Heart left ventricle (tissue), 13 donors: ENCODE measurements around the gene B4GALT2.

Experiments used
- POLR2A ChIP-seq, 2 donors: fragments of 450-650 bp; IDR thresholded peaks; one replicate each; pipeline ENCODE4 v1.6.1; 2017; ENCODE audit warnings: antibody characterized with exemption in 2 of 2, mild to moderate bottlenecking in 2 of 2, moderate library complexity in 2 of 2
- TF ChIP-seq, protein P1 (sequence below), 12 donors: fragments of 200-600 bp; sonication (generic) in 4 of 12; IDR thresholded peaks; one replicate each; pipeline versions ENCODE4 v1.5.0 to v1.8.0; 2018 to 2022; ENCODE audit warnings: antibody characterized with exemption in 12 of 12, mild to moderate bottlenecking in 5 of 12
- donor health status: ischemic (EF 13 %, LVEDD 7.1; RV severe dilation, severe dysfunction).
- donor health status: DM: no; HTN: yes; CAD: no.
- donor health status: DM: no; HTN: no; CAD: no.
- donor health status: ischemic (EF 25% LVEDD 6.9; RV normal size, moderate dysfunction).
- donor health status: ischemic (EF 25% LVEDD 5.7; RV mildly dilated, moderate dysfunction).
- donor health status: ischemic (EF 35%, LVEDD 5.7; RV mildly dilated, moderate dysfunction).
- donor health status: nonischemic (EF 11% LVEDD 7.7; RV severe dilation, severe dysfunction).
- donor health status: DM: yes; HTN: yes; CAD: no.
- donor health status: PGD.
- donor health status: ischemic (EF 29% LVEDD 5.4; RV normal size, mild dysfunction).
- donor health status: nonischemic (EF 23%, LVEDD 6.1; RV moderate dilation, normal function).

DNA sequence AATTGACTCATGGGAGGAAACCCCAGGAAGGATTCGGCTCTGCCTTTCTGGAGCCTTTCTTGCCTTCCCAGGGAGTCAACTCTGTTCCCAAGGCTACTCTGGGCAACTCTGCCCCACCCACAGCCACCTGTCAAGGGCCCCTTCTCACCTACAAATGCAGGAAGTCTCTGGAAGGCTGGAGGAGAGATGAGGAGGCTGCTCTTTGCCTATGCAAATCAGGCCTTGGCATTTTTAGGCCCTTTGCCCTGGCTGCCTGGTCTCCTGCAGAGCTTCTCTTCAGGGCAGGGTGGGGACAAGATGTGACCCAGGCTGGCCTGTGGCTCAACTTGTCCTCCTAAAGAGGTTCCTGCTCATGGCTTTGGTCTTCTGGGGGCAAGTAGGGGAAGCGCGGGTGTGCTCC is 46.8 kb downstream of the B4GALT2 start:
- TF ChIP-seq, protein P1, sequence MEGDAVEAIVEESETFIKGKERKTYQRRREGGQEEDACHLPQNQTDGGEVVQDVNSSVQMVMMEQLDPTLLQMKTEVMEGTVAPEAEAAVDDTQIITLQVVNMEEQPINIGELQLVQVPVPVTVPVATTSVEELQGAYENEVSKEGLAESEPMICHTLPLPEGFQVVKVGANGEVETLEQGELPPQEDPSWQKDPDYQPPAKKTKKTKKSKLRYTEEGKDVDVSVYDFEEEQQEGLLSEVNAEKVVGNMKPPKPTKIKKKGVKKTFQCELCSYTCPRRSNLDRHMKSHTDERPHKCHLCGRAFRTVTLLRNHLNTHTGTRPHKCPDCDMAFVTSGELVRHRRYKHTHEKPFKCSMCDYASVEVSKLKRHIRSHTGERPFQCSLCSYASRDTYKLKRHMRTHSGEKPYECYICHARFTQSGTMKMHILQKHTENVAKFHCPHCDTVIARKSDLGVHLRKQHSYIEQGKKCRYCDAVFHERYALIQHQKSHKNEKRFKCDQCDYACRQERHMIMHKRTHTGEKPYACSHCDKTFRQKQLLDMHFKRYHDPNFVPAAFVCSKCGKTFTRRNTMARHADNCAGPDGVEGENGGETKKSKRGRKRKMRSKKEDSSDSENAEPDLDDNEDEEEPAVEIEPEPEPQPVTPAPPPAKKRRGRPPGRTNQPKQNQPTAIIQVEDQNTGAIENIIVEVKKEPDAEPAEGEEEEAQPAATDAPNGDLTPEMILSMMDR (IDR thresholded peaks at IDR 0.05), result no peak
- no peak for TF ChIP-seq POLR2A (IDR thresholded peaks at IDR 0.05)
